PC-3 (cell line): ENCODE data around the gene CACNA1C. TPM values are rescaled to one million over a fixed set of nuclear protein-coding genes. Genes with fewer than 3 reads are reported as not detected.

Experiments used
- ATAC-seq: fragments of 200-7000 bp; cut with Tn5 transposase; 2 replicates; pipeline ENCODE4 v1.9.1; 2020; ENCODE audit warnings: mild to moderate bottlenecking, moderate library complexity
- BruUV-seq: library from RNA; stranded (reverse); fragments of 400-500 nt; replicated peaks from 2 replicates; lab custom pipeline; 2021; lab: Mats Ljungman, UMichigan
- CTCF ChIA-PET: fragments of 300-600 bp; sonication (Branson Sonifier 250); formaldehyde crosslinking; loops from one replicate; lab custom pipeline; 2022; ENCODE audit warnings: antibody characterized with exemption; lab: Charles Lee
- POLR2A ChIA-PET: fragments of 300-600 bp; sonication (Branson Sonifier 250); formaldehyde crosslinking; loops from one replicate; lab custom pipeline; 2022; ENCODE audit warnings: antibody characterized with exemption; ENCODE audit not compliant: unreplicated experiment; lab: Charles Lee
- DNase-seq: peaks from one replicate; pipeline ENCODE4 v3.0.0-alpha.2; 2015
- H2AFZ ChIP-seq: fragments of 300-600 bp; sonication (generic); 2 replicates; pipeline ENCODE4 v1.6.0; 2016; ENCODE audit warnings: antibody characterized with exemption, low read length
- H3F3A ChIP-seq: fragments of 300-600 bp; sonication (generic); one replicate; pipeline ENCODE4 v1.6.0; 2017; ENCODE audit warnings: antibody characterized with exemption, low read length, control low read depth, mild to moderate bottlenecking; ENCODE audit not compliant: unreplicated experiment
- H3K27ac ChIP-seq: fragments of 300-600 bp; sonication (generic); 2 replicates; pipeline ENCODE4 v1.5.1; 2016; ENCODE audit warnings: mild to moderate bottlenecking, low read length
- H3K27me3 ChIP-seq: fragments of 300-600 bp; sonication (generic); 2 replicates; pipeline ENCODE4 v1.6.1; 2016; ENCODE audit warnings: low read length, mixed read lengths
- H3K36me3 ChIP-seq: fragments of 300-600 bp; sonication (generic); 2 replicates; pipeline ENCODE4 v1.6.1; 2016; ENCODE audit warnings: low read depth, mixed run types, low read length, mixed read lengths
- H3K4me1 ChIP-seq: fragments of 300-600 bp; sonication (generic); 2 replicates; pipeline ENCODE4 v1.5.1; 2016; ENCODE audit warnings: low read length; ENCODE audit not compliant: insufficient read depth
- H3K4me2 ChIP-seq: fragments of 300-600 bp; sonication (generic); 2 replicates; pipeline ENCODE4 v1.6.0; 2016; ENCODE audit warnings: low read length
- H3K4me3 ChIP-seq: fragments of 300-600 bp; sonication (generic); 2 replicates; pipeline ENCODE4 v1.5.1; 2016; ENCODE audit warnings: mild to moderate bottlenecking, low read length, mixed read lengths
- H3K79me2 ChIP-seq: fragments of 300-600 bp; sonication (generic); 2 replicates; pipeline ENCODE4 v1.6.1; 2017; ENCODE audit warnings: low read length, mixed read lengths
- H3K9ac ChIP-seq: fragments of 300-600 bp; sonication (generic); 2 replicates; pipeline ENCODE4 v1.6.0; 2016; ENCODE audit warnings: mild to moderate bottlenecking, low read length
- H3K9me2 ChIP-seq: fragments of 300-600 bp; sonication (generic); replicated peaks from 2 replicates; pipeline ENCODE4 v1.6.1; 2016; ENCODE audit warnings: mixed run types, low read length, mixed read lengths
- H3K9me3 ChIP-seq: fragments of 300-600 bp; sonication (generic); 2 replicates; pipeline ENCODE4 v1.6.1; 2016; ENCODE audit warnings: low read length, mixed read lengths
- H4K20me1 ChIP-seq: fragments of 300-600 bp; sonication (generic); 2 replicates; pipeline ENCODE4 v1.6.1; 2016; ENCODE audit warnings: low read length, mixed read lengths
- EZH2 ChIP-seq: fragments of 300-600 bp; sonication (generic); IDR thresholded peaks from one replicate; pipeline ENCODE4 v1.6.1; 2017; ENCODE audit warnings: antibody characterized with exemption, mild to moderate bottlenecking, low read length; ENCODE audit not compliant: unreplicated experiment
- EZH2phosphoT487 ChIP-seq: fragments of 300-600 bp; sonication (generic); IDR thresholded peaks from 2 replicates; pipeline ENCODE4 v1.6.1; 2018; ENCODE audit warnings: mild to moderate bottlenecking, antibody characterized with exemption, low read length, borderline replicate concordance
- intact Hi-C: fragments of 100-400 bp; cut with micrococcal nuclease; formaldehyde crosslinking; loops from 2 replicates; pipeline ENCODE4 v1.9.0; 2023
- total RNA-seq: library from RNA; depleted of rRNA; stranded (reverse); fragments of >200 nt; gene quantifications from 2 replicates; pipeline ENCODE4 v1.2.3, GENCODE V29; 2014
- TF ChIP-seq, protein P1 (sequence below): fragments of 300-600 bp; sonication (generic); conservative IDR thresholded peaks from 2 replicates; pipeline ENCODE4 v1.5.1; 2017; ENCODE audit warnings: antibody characterized with exemption, low read depth, mild to moderate bottlenecking, low read length

The CACNA1C gene
- total RNA-seq, 1 experiment from 2014 or later: not detected

DNA sequence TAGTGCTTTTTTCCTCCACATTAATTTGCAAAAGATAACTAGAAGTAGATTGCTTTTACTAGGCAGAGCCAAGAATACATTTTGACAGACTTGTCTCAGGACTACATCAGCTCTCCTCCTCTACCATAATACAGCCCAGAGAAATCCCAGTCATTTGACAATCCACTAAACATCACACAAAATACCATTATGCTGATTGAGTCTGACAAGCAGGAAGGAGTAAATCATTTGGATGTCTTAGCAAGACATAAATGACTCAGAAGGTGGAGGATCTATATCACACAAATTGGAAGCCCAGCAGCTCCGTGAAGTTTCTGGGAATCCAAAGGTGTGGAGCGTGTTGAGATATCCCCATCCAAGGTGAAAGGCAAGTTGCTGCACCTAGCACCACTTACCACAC is 666.6 kb downstream of the CACNA1C start:
- Histone ChIP-seq H3K9me3 (no peaks in the 10 kb centered on the region), H3K4me2 (no peak overlapping the region), H3K9ac (no peak overlapping the region), H3K4me3 (no peak overlapping the region), H3K9me2 (no peaks in the 10 kb centered on the region), H3K79me2 (no peaks in the 10 kb centered on the region), H3F3A (no peaks in the 10 kb centered on the region), H3K36me3 (no peaks in the 10 kb centered on the region), H4K20me1 (no peaks in the 10 kb centered on the region), H2AFZ (no peak overlapping the region), H3K27ac (no peak overlapping the region), H3K27me3 (peaks cover 23% of the 10 kb centered on the region), H3K4me1 (no peaks in the 10 kb centered on the region)
- no peak for TF ChIP-seq EZH2phosphoT487
- DNase-seq (no peak), ATAC-seq (no peak)
- intact Hi-C loops: no loop called here
- CTCF ChIA-PET: no interaction called here
- no TSS peak for BruUV-seq
- POLR2A ChIA-PET: no interaction called here

DNA sequence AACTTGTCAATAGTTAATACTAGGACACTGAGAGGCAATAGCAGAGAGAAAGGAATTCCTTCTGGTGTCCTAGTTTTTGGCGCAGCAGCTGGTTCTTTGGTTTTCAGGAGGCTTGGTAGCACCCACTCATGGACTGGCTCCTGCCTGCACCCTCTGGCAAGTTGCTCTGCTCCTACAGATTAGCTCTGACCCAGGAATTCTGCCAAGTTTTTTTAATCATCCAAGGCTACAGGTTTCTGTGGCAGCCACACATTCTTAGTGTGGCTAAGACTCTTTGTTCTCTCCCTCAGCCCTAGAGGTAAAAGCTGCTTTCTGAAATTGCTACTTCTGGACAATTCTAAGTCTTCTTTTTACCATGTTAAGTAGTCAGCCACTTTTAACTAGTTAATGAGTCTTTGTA is 670.0 kb downstream of the CACNA1C start:
- TF ChIP-seq EZH2phosphoT487 (no peak), EZH2 (no peak)
- TF ChIP-seq, protein P1, sequence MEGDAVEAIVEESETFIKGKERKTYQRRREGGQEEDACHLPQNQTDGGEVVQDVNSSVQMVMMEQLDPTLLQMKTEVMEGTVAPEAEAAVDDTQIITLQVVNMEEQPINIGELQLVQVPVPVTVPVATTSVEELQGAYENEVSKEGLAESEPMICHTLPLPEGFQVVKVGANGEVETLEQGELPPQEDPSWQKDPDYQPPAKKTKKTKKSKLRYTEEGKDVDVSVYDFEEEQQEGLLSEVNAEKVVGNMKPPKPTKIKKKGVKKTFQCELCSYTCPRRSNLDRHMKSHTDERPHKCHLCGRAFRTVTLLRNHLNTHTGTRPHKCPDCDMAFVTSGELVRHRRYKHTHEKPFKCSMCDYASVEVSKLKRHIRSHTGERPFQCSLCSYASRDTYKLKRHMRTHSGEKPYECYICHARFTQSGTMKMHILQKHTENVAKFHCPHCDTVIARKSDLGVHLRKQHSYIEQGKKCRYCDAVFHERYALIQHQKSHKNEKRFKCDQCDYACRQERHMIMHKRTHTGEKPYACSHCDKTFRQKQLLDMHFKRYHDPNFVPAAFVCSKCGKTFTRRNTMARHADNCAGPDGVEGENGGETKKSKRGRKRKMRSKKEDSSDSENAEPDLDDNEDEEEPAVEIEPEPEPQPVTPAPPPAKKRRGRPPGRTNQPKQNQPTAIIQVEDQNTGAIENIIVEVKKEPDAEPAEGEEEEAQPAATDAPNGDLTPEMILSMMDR: no peak
- Histone ChIP-seq H3K79me2 (no peaks in the 10 kb centered on the region), H3K36me3 (no peaks in the 10 kb centered on the region), H3K4me2 (no peak overlapping the region), H3K9me3 (no peaks in the 10 kb centered on the region), H3F3A (no peaks in the 10 kb centered on the region), H2AFZ (no peak overlapping the region), H3K27ac (no peak overlapping the region), H3K9me2 (no peaks in the 10 kb centered on the region), H3K9ac (no peak overlapping the region), H4K20me1 (no peaks in the 10 kb centered on the region), H3K4me1 (no peaks in the 10 kb centered on the region), H3K4me3 (no peak overlapping the region), H3K27me3 (peaks cover 37% of the 10 kb centered on the region)
- no TSS peak for BruUV-seq
- intact Hi-C loops: no loop called here
- CTCF ChIA-PET: no interaction called here
- DNase-seq (no peak), ATAC-seq (no peak)
- POLR2A ChIA-PET: no interaction called here

DNA sequence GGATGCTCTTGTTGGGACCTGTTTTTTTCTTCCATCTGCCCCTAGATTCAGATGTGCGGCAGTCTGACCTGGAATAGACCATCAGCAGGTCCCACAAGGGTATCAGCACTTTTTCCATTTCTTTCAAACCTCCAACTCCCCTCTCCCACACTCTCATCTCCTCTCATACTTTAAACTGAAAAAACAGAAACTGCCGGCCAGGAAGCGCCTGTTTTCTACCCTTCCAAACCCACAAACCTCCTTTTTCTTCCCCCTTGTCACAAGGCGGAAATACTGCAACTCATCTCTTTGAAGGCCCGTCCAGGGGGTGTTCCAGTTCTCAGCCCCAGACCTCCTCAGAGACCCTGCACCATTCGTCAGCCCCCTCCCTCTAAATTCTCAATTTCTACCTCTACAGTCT is 679.5 kb downstream of the CACNA1C start:
- H3K4me3 ChIP-seq: no peak overlapping the region
- no peaks in the 10 kb centered on the region for H3K36me3 ChIP-seq
- no peaks in the 10 kb centered on the region for H3K79me2 ChIP-seq
- H3K4me2 ChIP-seq: no peak overlapping the region
- ChIA-PET CTCF (no interaction called here), POLR2A (no interaction called here)
- H3K27ac ChIP-seq: no peak overlapping the region
- H3K9me2 ChIP-seq: no peaks in the 10 kb centered on the region
- no peak for DNase-seq
- no peak for TF ChIP-seq EZH2
- H3K4me1 ChIP-seq: no peaks in the 10 kb centered on the region
- H4K20me1 ChIP-seq: no peaks in the 10 kb centered on the region
- no TSS peak for BruUV-seq
- H3K9ac ChIP-seq: no peak overlapping the region
- intact Hi-C loops: no loop called here
- no peaks in the 10 kb centered on the region for H3K9me3 ChIP-seq
- no peak for ATAC-seq
- no peak overlapping the region for H2AFZ ChIP-seq
- peaks cover 55% of the 10 kb centered on the region for H3K27me3 ChIP-seq
- no peaks in the 10 kb centered on the region for H3F3A ChIP-seq
